Measurements from ENCODE around the gene S100A12. TPM values are rescaled to one million over a fixed set of nuclear protein-coding genes. Genes with fewer than 3 reads are reported as not detected.

S100A12 gene
- total and polyA plus RNA-seq, 2 donors (not counting 3 experiments of a cell fraction or from before 2014, with no cell fraction given): not detected

DNA sequence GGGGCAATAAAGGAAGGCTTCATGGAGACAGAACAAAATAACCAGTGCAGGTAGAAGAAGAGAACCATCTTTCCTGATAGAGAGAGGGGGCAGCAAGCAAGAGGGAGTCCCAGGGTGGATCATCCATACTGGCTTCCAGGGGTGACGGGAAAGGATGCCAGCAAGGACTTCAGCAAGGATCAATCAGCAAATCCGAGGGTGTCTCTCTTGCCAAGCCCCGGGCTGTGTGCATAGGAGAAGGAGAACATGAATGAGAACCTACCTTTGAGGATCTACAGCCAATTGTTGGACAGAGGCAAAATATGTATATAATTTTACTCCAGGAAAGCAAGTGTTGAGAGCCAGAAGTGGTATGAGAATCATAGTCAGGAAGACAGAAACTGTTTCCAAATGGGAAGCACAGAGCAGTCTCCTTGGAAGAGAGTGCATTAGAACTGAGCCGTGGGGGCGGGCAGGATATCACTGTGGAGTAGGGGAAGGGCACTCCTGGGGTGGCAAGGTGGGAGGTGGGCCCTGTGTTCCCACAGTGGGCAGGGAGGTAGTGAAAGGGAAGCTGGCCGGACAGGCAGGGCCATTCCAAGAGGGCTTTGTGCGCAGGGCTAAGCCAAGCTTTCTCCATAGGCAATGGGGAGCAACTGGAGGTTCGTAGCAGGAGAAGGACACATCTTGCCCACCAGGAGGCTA is 18.9 kb downstream of the S100A12 start:
- Histone ChIP-seq H3K9me1 (replicated peaks; ENCODE audit: control insufficient read depth, extremely low read depth, insufficient read depth, low read length) (no peaks in the 10 kb centered on the region), H2AFZ (ENCODE audit: low read depth, low read length) (no peak overlapping the region), H3K27me3 (ENCODE audit: control insufficient read depth in 2 of 2, insufficient read depth in 2 of 2, low read length in 2 of 2) (no peaks in the 10 kb centered on the region), H4K20me1 (replicated peaks; ENCODE audit: control insufficient read depth, extremely low read depth, insufficient read depth, low read length) (no peaks in the 10 kb centered on the region), H3K27ac (ENCODE audit: insufficient read depth, low read depth, low read length) (no peak overlapping the region), H3K9me3 (replicated peaks; ENCODE audit: control insufficient read depth, insufficient read depth, low read length) (no peaks in the 10 kb centered on the region), H3K36me3 (ENCODE audit: control insufficient read depth in 2 of 2, extremely low read depth in 1 of 2, insufficient read depth in 2 of 2, low read length in 2 of 2) (no peaks in the 10 kb centered on the region), H3K4me1 (ENCODE audit: control insufficient read depth, extremely low read depth, insufficient read depth, low read length) (no peaks in the 10 kb centered on the region), H3K4me2 (ENCODE audit: insufficient read depth, low read length) (no peak overlapping the region), H3K4me3 (replicated peaks in 1 of 3; ENCODE audit: insufficient read depth in 1 of 3, low read depth in 1 of 3, low read length in 3 of 3) (no peak overlapping the region), H3K9ac (replicated peaks; ENCODE audit: extremely low read depth, insufficient read depth, low read length) (no peak overlapping the region), H3K79me2 (ENCODE audit: control insufficient read depth, insufficient read depth, low read length) (no peaks in the 10 kb centered on the region)
- TF ChIP-seq EZH2 (IDR thresholded peaks at IDR 0.05; ENCODE audit: borderline replicate concordance, low read depth, low read length, severe bottlenecking) (no peak), POLR2A (IDR thresholded peaks at IDR 0.05; ENCODE audit: low read depth, low read length) (no peak), FOS (IDR thresholded peaks at IDR 0.05; ENCODE audit: borderline replicate concordance, insufficient read depth, low read length) (no peak), GATA2 (IDR thresholded peaks at IDR 0.05; ENCODE audit: insufficient read depth, insufficient read length, low read depth, low read length) (no peak), POLR2AphosphoS5 (IDR thresholded peaks at IDR 0.05; ENCODE audit: insufficient read depth, low read depth, low read length) (no peak), MYC (IDR thresholded peaks at IDR 0.05; ENCODE audit: low read depth, low read length) (no peak), JUN (IDR thresholded peaks at IDR 0.05; ENCODE audit: borderline replicate concordance, insufficient read depth, insufficient read length, low read depth) (no peak)
- TF ChIP-seq, protein P1, sequence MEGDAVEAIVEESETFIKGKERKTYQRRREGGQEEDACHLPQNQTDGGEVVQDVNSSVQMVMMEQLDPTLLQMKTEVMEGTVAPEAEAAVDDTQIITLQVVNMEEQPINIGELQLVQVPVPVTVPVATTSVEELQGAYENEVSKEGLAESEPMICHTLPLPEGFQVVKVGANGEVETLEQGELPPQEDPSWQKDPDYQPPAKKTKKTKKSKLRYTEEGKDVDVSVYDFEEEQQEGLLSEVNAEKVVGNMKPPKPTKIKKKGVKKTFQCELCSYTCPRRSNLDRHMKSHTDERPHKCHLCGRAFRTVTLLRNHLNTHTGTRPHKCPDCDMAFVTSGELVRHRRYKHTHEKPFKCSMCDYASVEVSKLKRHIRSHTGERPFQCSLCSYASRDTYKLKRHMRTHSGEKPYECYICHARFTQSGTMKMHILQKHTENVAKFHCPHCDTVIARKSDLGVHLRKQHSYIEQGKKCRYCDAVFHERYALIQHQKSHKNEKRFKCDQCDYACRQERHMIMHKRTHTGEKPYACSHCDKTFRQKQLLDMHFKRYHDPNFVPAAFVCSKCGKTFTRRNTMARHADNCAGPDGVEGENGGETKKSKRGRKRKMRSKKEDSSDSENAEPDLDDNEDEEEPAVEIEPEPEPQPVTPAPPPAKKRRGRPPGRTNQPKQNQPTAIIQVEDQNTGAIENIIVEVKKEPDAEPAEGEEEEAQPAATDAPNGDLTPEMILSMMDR (IDR thresholded peaks at IDR 0.05; ENCODE audit: extremely low read depth in 1 of 2, insufficient read depth in 1 of 2, low read depth in 1 of 2, low read length in 2 of 2): no peak
- TF ChIP-seq, protein P2, sequence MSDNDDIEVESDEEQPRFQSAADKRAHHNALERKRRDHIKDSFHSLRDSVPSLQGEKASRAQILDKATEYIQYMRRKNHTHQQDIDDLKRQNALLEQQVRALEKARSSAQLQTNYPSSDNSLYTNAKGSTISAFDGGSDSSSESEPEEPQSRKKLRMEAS (IDR thresholded peaks at IDR 0.05; ENCODE audit: insufficient read depth, insufficient read length): no peak
- POLR2A ChIA-PET: no interaction called here
- dilution Hi-C loops (cut with MboI; ENCODE audit: extremely low pct_ligation_motif_present, low sequenced_read_pairs): no loop called here
- intact Hi-C loops (cut with micrococcal nuclease): no loop called here
- FAIRE-seq (no peak), DNase-seq (ENCODE audit: low read depth, low spot score) (no peak)
- no TSS peak for BruUV-seq (replicated peaks)
- CTCF ChIA-PET: interaction anchor here (1.0 to 13.2 kb wide), 3 partner anchors 29 to 137 kb away, joined by 3 to 331 read pairs (median 3); no protein-coding TSS in a partner anchor
